Erythroblast (primary cell): ENCODE measurements around the gene TIMM13.

ENCODE experiments used
- GATA1 ChIP-seq: IDR thresholded peaks from 2 replicates; pipeline ENCODE4 v1.6.1; 2011; ENCODE audit warnings: low read depth, mild to moderate bottlenecking, control low read depth, low read length, moderate library complexity
- POLR2A ChIP-seq: IDR thresholded peaks from 2 replicates; pipeline ENCODE4 v1.6.1; 2011; ENCODE audit warnings: mild to moderate bottlenecking, low read length

DNA sequence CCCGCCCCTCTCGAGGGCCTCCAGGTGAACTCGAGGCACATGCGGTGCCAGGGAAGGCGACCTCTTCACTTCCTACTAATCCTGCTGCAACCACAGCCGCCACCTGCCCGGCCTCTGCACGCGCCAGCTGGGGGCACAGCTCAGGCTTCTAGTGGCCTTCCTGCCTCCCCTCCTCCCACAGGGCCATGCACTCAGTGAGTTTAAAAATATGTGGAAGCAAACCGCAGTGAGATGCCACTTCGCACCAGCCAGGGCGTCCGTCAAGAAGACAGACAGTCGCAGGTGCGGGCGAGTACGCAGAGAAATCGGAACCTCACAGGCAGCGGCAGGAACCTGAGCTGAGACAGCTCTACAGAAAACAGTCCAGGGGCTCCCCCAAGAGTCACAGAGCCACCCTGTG is 19.0 kb upstream of the TIMM13 start:
- TF ChIP-seq POLR2A (no peak), GATA1 (no peak)
